Skeletal muscle tissue (tissue), 4 donors: ENCODE data around the gene COL17A1. TPM values are rescaled to one million over a fixed set of nuclear protein-coding genes. Genes with fewer than 3 reads are reported as not detected.

Experiments
- H3K27ac ChIP-seq: one replicate; pipeline ENCODE4 v1.7.0; 2013; ENCODE audit warnings: mild to moderate bottlenecking, low read depth, low read length, inconsistent platforms
- H3K27me3 ChIP-seq, 3 donors: one replicate each; pipeline ENCODE4 v1.7.0; 2013; ENCODE audit warnings: low read length in 3 of 3; ENCODE audit not compliant: control insufficient read depth in 3 of 3, insufficient read depth in 3 of 3
- H3K36me3 ChIP-seq, 3 donors: one replicate each; pipeline ENCODE4 v1.7.0; 2013; ENCODE audit warnings: low read length in 3 of 3; ENCODE audit not compliant: control insufficient read depth in 3 of 3, insufficient read depth in 3 of 3
- H3K4me1 ChIP-seq, 3 donors: one replicate each; pipeline ENCODE4 v1.7.0; 2013; ENCODE audit warnings: low read length in 3 of 3, mild to moderate bottlenecking in 3 of 3; ENCODE audit not compliant: control insufficient read depth in 3 of 3, insufficient read depth in 3 of 3
- H3K4me3 ChIP-seq, 3 donors: one replicate each; pipeline ENCODE4 v1.7.0; 2013; ENCODE audit warnings: low read length in 3 of 3
- H3K9ac ChIP-seq, 3 donors: one replicate each; pipeline ENCODE4 v1.7.0; 2013; ENCODE audit warnings: low read length in 3 of 3, mild to moderate bottlenecking in 3 of 3, moderate library complexity in 2 of 3, low read depth in 1 of 3
- H3K9me3 ChIP-seq, 3 donors: one replicate each; pipeline ENCODE4 v1.7.0; 2013; ENCODE audit warnings: low read length in 3 of 3; ENCODE audit not compliant: control insufficient read depth in 3 of 3
- total RNA-seq: library from RNA; depleted of rRNA; stranded (reverse); fragments of >200 nt; gene quantifications from one replicate; pipeline ENCODE4 v1.2.3, GENCODE V29; 2014
- donor health status: Osteomylitis.

The COL17A1 gene
- total RNA-seq, 1 donor from 2014 or later, result under 0.01 TPM

DNA sequence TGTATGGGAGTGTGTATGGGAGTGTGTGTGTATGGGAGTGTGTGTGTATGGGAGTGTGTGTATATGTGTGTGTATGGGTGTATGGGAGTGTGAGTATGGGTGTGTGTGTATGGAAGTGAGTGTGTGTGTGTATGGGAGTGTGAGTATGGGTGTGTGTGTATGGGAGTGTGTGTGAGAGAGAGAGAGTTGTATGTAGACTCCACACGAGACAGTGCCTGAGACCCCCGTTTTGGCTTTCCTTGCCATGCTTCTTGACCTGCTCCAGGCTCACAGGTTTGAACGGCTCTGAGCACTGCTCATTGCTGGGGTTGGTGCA lies 49.7 kb downstream of the COL17A1 start:
- Histone ChIP-seq H3K9me3 (no peaks in the 10 kb centered on the region), H3K9ac (no peak overlapping the region), H3K27ac (no peak overlapping the region), H3K4me3 (no peak overlapping the region), H3K4me1 (no peaks in the 10 kb centered on the region), H3K27me3 (no peaks in the 10 kb centered on the region), H3K36me3 (peaks cover 0 to 4% (median 3%) of the 10 kb centered on the region in 3 donors)

- Histone ChIP-seq H3K36me3 (peaks cover 0 to 4% (median 3%) of the 10 kb centered on the region in 3 donors), H3K9ac (no peak overlapping the region), H3K9me3 (no peaks in the 10 kb centered on the region), H3K27me3 (no peaks in the 10 kb centered on the region), H3K4me1 (no peaks in the 10 kb centered on the region), H3K27ac (no peak overlapping the region), H3K4me3 (no peak overlapping the region)
Observed at GRCh38 chr10:104035194-104036068, 50.2 kb downstream of the COL17A1 start.

DNA sequence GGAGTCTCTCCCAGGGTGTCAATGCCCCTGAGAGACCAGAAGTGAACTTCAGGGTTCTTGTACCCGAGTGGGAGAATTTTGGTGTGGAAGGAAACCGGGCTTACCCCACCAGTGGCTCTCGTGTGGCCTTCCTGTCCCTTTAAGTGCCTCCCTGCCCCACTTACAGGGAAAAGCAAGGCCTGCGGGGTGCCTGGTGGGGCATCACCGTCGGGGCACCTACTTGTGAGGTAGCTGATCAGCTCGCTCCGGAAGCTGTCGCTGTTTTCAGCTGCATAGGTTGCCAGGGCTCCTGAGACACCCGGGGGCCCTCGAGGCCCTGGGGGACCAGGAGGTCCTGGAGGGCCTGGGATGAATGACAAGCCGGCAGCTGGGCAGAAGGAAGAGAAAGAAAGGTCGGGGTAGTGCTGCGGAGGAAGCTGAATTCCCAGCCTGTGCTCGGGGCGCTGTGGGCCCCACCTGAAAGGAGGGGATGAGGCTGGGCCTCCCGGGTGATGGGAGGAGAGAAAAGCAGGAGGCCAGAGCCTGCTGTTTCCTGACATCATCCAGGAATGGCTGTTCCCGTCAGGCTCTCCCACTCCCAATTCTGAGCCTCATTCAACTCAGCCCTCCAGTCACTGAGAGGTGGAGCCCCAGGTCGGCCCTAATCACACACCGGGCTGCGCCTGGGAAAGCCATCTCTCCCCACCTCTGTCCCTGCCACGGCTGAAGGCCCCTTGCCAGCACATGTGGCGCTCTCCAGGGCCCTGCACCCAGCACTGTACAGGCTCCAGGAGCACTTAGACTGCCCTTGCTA lies 51.1 kb downstream of the COL17A1 start:
- Histone ChIP-seq H3K4me1 (no peaks in the 10 kb centered on the region), H3K36me3 (peaks cover 0 to 4% (median 3%) of the 10 kb centered on the region in 3 donors), H3K9me3 (no peaks in the 10 kb centered on the region), H3K27me3 (no peaks in the 10 kb centered on the region), H3K27ac (no peak overlapping the region), H3K9ac (no peak overlapping the region), H3K4me3 (no peak overlapping the region)

DNA sequence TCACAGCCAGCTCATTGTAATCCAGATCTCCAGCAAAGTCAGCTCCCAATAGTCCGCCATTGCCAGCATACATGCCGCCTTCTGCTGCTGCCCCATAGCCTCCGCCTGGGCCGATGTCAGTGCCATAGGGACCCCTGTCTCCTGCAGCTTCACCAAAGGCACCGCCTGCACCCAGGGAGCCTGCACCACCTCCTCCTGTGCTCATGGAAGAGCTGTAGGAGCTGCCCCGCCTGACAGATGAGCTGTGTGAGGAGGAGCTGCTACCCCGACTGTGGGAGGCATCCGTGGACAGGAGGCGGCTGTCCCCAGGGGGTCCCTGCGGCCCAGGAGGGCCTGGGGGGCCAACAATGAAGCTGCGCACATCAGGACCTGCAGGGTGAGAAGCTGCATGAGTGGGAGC lies 51.7 kb downstream of the COL17A1 start:
- Histone ChIP-seq H3K4me3 (no peak overlapping the region), H3K27me3 (no peaks in the 10 kb centered on the region), H3K27ac (no peak overlapping the region), H3K36me3 (peaks cover 0 to 4% (median 3%) of the 10 kb centered on the region in 3 donors), H3K9ac (no peak overlapping the region), H3K9me3 (no peaks in the 10 kb centered on the region), H3K4me1 (peaks cover 0 to 4% (median 0%) of the 10 kb centered on the region in 3 donors)

- Histone ChIP-seq H3K36me3 (peaks cover 0 to 4% (median 3%) of the 10 kb centered on the region in 3 donors), H3K9ac (no peak overlapping the region), H3K4me1 (peaks cover 0 to 4% (median 0%) of the 10 kb centered on the region in 3 donors), H3K4me3 (no peak overlapping the region), H3K9me3 (no peaks in the 10 kb centered on the region), H3K27me3 (no peaks in the 10 kb centered on the region), H3K27ac (no peak overlapping the region)
Observed at GRCh38 chr10:104033401-104033930, 52.2 kb downstream of the COL17A1 start.

DNA sequence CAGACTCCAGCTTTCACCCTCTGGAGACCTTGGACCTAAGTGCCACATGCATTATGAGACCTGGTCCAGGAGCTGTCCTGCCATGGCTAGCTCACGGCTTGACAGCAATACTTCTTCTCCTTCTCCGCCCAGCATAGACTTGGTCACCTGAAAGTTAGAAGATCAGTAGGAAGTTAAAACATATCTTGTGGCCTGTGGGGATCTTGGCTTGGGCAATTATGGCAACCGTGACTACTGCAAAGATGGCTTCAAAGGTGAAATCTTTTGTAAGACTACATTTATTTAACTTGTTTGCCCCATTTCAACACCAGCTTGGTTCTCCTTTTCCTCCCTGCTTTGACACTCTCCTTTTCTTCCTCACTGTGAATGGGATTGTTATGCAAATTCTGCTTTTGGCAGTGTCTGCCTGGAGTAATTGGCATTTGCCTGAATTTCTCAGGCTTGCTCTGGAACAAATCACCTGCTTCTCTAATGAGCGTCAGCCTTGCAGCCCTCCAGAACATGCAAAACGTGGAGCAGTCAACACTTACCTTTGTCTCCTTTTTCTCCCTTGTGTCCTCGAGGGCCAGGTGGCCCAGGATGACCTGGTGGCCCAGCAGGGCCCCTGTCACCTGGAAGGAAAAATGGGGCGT lies 53.4 kb downstream of the COL17A1 start:
- Histone ChIP-seq H3K4me1 (peaks cover 0 to 4% (median 0%) of the 10 kb centered on the region in 3 donors), H3K9ac (no peak overlapping the region), H3K27me3 (no peaks in the 10 kb centered on the region), H3K27ac (no peak overlapping the region), H3K4me3 (no peak overlapping the region), H3K9me3 (no peaks in the 10 kb centered on the region), H3K36me3 (peaks cover 2 to 4% (median 3%) of the 10 kb centered on the region in 3 donors)

- Histone ChIP-seq H3K36me3 (peaks cover 2 to 4% (median 3%) of the 10 kb centered on the region in 3 donors), H3K27ac (no peak overlapping the region)
Observed at GRCh38 chr10:104031631-104032030, 54.0 kb downstream of the COL17A1 start.

GRCh38 chr10:104029521-104029860 lies 56.2 kb downstream of the COL17A1 start:
- Histone ChIP-seq H3K36me3 (peaks cover 10 to 12% (median 10%) of the 10 kb centered on the region in 3 donors), H3K27me3 (no peaks in the 10 kb centered on the region), H3K27ac (no peak overlapping the region), H3K4me1 (peaks cover 0 to 4% (median 0%) of the 10 kb centered on the region in 3 donors), H3K4me3 (no peak overlapping the region), H3K9ac (no peak overlapping the region), H3K9me3 (no peaks in the 10 kb centered on the region)

More at GRCh38 chr10:104031631-104032030, 54.0 kb downstream of the COL17A1 start:
- Histone ChIP-seq H3K4me3 (no peak overlapping the region), H3K27me3 (no peaks in the 10 kb centered on the region), H3K9me3 (no peaks in the 10 kb centered on the region), H3K4me1 (peaks cover 0 to 4% (median 0%) of the 10 kb centered on the region in 3 donors), H3K9ac (no peak overlapping the region)

DNA sequence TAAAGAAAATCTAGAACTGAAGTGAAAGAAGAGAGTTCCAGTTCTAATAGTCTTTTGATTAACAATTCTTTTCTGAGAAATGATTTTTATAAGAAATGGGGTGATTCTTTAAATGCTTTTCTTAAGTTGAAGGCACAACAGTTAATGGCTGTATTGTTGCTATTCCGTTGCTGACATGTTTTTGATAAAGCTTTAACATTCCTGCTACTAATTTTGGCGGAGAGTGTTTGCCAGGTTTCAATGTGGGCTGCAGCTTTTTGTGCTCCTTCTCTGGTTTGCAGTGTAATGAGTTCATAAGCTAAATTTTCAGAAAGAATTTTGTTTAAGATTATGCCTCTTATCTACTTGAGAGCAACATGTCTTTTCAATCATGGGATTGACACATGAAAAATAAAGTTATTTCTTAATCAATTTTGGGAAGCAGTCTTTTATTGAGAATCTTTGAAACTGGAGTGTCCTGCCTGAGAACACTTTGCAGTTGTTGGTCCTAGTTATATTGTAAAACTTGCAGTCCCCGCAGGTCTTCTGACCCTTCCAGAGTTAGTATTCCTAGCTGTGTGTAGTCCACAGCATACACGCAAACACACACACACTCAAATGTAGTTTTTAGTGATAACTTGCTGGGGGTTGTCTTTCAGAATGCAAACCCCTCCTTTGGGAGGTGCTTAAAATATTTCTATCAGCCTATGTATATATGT lies 56.7 kb downstream of the COL17A1 start:
- Histone ChIP-seq H3K27ac (no peak overlapping the region), H3K36me3 (peaks cover 15 to 17% (median 16%) of the 10 kb centered on the region in 3 donors), H3K27me3 (no peaks in the 10 kb centered on the region), H3K4me1 (peaks cover 0 to 4% (median 0%) of the 10 kb centered on the region in 3 donors), H3K9ac (no peak overlapping the region), H3K9me3 (no peaks in the 10 kb centered on the region), H3K4me3 (no peak overlapping the region)
